SU-DHL-6 (cell line): ENCODE results near the gene AKAP8.

Experiments used
- H2AFZ ChIP-seq: fragments of 200-600 bp; sonication (generic); 2 replicates; pipeline ENCODE4 v1.6.1; 2014; ENCODE audit warnings: low read depth, mild to moderate bottlenecking, moderate library complexity, mixed read lengths, antibody characterized with exemption, low read length; ENCODE audit not compliant: severe bottlenecking
- H3F3A ChIP-seq: fragments of 200-600 bp; shearing (Covaris generic); 2 replicates; pipeline ENCODE4 v1.6.0; 2016; ENCODE audit warnings: antibody characterized with exemption, mild to moderate bottlenecking; ENCODE audit not compliant: insufficient read depth
- H3K27ac ChIP-seq: fragments of 200-600 bp; sonication (generic); 2 replicates; pipeline ENCODE4 v1.5.1; 2016; ENCODE audit warnings: low read depth, mild to moderate bottlenecking, low read length, moderate library complexity, mixed read lengths
- H3K27me3 ChIP-seq: fragments of 200-600 bp; sonication (generic), shearing (Covaris generic); 2 replicates; pipeline ENCODE4 v1.6.0; 2014; ENCODE audit warnings: mild to moderate bottlenecking, low read length
- H3K36me3 ChIP-seq: fragments of 200-600 bp; sonication (generic); 2 replicates; pipeline ENCODE4 v1.6.1; 2014; ENCODE audit warnings: mild to moderate bottlenecking, low read length, mixed read lengths
- H3K4me2 ChIP-seq: fragments of 300-600, 200-600 bp; shearing (Covaris generic), sonication (generic); 2 replicates; pipeline ENCODE4 v1.6.0; 2014; ENCODE audit warnings: low read length, low read depth, mild to moderate bottlenecking; ENCODE audit not compliant: poor library complexity, severe bottlenecking
- H3K4me3 ChIP-seq: fragments of 200-600 bp; sonication (generic); 2 replicates; pipeline ENCODE4 v1.5.1; 2014; ENCODE audit warnings: antibody characterized with exemption, low read length, mild to moderate bottlenecking, mixed read lengths; ENCODE audit not compliant: insufficient read depth, poor library complexity, severe bottlenecking
- H3K79me2 ChIP-seq: fragments of 200-600 bp; sonication (generic); 2 replicates; pipeline ENCODE4 v1.6.1; 2014; ENCODE audit warnings: mild to moderate bottlenecking, low read length, moderate library complexity; ENCODE audit not compliant: insufficient read depth
- H3K9ac ChIP-seq: fragments of 200-600 bp; sonication (generic); 2 replicates; pipeline ENCODE4 v1.7.0; 2014; ENCODE audit warnings: mild to moderate bottlenecking, low read length
- H3K9me2 ChIP-seq: fragments of 200-600 bp; sonication (generic); replicated peaks from 2 replicates; pipeline ENCODE4 v1.6.1; 2014; ENCODE audit warnings: low read length; ENCODE audit not compliant: insufficient read depth
- H3K9me3 ChIP-seq: fragments of 200-600 bp; sonication (generic); 2 replicates; pipeline ENCODE4 v1.6.1; 2014; ENCODE audit warnings: low read length, mixed read lengths; ENCODE audit not compliant: insufficient read depth
- H4K20me1 ChIP-seq: fragments of 200-600 bp; sonication (generic); 2 replicates; pipeline ENCODE4 v1.6.1; 2014; ENCODE audit warnings: low read depth, mild to moderate bottlenecking, antibody characterized with exemption, low read length, moderate library complexity, mixed read lengths
- EZH2phosphoT487 ChIP-seq: fragments of 200-600 bp; sonication (generic), shearing (Covaris generic); conservative IDR thresholded peaks from 2 replicates; pipeline ENCODE4 v1.6.1; 2018; ENCODE audit warnings: mild to moderate bottlenecking, antibody characterized with exemption, low read length, moderate library complexity, mixed read lengths
- TF ChIP-seq, protein P1 (sequence below): fragments of 200-600 bp; sonication (generic); IDR thresholded peaks from one replicate; pipeline ENCODE4 v1.5.1; 2017; ENCODE audit warnings: antibody characterized with exemption, mild to moderate bottlenecking, low read length, moderate library complexity; ENCODE audit not compliant: insufficient read depth, poor library complexity, severe bottlenecking

AKAP8 gene

DNA sequence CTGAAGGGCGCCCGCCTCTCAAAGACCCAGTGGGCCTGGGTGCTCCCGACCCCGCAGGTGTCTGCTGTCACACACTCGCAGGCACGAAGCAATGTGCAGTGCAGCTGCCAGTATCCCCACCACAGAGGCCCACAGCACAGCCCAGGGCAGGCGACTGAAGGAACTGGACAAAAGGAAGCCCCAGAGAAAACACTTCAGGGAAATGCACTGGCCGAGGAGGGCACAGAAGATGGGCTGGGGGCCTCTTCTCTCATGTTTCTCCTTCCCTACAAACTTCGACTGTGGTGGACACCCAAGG is 10.0 kb downstream of the AKAP8 start:
- no peak overlapping the region for H3K27ac ChIP-seq
- no peaks in the 10 kb centered on the region for H3K9me3 ChIP-seq
- H3K79me2 ChIP-seq = peaks cover 36% of the 10 kb centered on the region
- TF ChIP-seq EZH2phosphoT487 = no peak
- TF ChIP-seq, protein P1, sequence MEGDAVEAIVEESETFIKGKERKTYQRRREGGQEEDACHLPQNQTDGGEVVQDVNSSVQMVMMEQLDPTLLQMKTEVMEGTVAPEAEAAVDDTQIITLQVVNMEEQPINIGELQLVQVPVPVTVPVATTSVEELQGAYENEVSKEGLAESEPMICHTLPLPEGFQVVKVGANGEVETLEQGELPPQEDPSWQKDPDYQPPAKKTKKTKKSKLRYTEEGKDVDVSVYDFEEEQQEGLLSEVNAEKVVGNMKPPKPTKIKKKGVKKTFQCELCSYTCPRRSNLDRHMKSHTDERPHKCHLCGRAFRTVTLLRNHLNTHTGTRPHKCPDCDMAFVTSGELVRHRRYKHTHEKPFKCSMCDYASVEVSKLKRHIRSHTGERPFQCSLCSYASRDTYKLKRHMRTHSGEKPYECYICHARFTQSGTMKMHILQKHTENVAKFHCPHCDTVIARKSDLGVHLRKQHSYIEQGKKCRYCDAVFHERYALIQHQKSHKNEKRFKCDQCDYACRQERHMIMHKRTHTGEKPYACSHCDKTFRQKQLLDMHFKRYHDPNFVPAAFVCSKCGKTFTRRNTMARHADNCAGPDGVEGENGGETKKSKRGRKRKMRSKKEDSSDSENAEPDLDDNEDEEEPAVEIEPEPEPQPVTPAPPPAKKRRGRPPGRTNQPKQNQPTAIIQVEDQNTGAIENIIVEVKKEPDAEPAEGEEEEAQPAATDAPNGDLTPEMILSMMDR = no peak
- no peak overlapping the region for H2AFZ ChIP-seq
- H3K36me3 ChIP-seq = peaks cover 9% of the 10 kb centered on the region; the same call in 1 of the 2 replicates
- no peaks in the 10 kb centered on the region for H3K9me2 ChIP-seq
- no peaks in the 10 kb centered on the region for H3K27me3 ChIP-seq
- H4K20me1 ChIP-seq = no peaks in the 10 kb centered on the region; the same call in 1 of the 2 replicates
- no peaks in the 10 kb centered on the region for H3F3A ChIP-seq
- H3K4me2 ChIP-seq = no peak overlapping the region
- H3K9ac ChIP-seq = no peak overlapping the region
- H3K4me3 ChIP-seq = no peak overlapping the region

DNA sequence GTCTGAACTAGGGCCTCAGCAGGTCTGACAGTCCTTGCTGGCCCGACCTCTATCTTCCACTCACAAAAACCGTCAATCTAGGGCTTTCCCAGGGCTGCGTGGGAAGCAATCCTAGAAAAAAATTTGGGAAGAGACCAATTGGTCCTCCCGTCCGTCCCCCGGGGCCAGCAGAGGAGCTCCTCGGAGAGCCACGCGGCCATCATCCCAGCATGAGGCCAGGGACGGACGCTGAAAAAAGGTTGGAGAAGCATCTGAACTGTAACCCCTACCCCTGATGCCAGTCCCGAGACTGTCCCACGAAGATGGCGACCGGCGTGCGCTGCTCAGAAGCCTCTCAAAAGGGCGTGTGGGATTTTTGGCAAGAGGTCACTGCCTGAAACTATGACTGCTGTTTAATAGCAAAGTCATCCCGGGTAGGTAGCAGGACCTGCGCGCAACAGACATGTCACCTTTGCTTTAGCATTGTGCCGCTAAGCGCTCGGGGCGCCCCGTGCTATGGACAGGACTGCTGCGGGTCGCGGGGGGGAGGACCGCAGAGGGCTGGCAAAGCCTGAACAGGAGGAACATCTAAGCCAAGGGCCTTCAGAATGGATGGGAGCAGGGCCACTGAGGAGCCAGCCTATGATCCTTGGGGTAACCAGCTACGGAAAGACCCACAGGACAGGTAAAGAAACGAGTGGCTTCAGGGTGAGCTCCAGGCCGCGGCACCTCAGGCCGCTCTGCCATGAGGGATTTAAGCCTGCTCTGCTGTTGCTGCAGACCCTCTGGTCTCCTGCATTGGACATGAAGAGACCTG is 10.6 kb downstream of the AKAP8 start:
- no peaks in the 10 kb centered on the region for H3K9me2 ChIP-seq

DNA sequence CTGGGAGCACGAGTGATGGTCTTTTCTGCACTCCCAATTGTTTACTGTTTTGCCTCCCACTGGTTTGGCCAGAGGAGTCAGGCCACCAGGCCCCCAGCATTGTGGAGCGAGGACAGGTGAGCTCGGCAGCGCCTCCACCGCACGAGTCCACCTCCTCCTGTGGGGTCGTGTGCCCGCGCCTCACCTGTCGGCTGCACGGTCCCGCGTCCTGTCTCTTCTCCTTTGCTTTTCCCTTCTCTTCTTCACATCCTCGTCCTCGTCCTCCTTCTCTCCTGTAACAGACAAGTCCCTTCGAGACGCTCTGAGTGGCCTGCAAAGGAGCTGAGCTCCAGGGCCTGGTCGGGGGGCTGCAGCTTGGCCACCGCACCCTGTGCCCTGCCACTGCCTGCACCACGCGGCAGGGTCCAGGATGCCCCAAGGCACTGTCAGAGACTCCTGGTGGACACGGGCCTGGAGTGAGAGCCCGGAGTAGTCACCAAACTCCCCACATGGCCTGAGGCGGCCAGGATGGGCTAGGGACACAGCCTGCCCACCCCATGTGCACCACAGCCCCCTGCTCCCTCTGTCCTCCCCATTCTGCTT is 11.4 kb downstream of the AKAP8 start:
- Histone ChIP-seq H3K9me3 (no peaks in the 10 kb centered on the region), H3K4me3 (no peak overlapping the region), H3K27ac (no peak overlapping the region), H3K4me2 (no peak overlapping the region), H3K36me3 (peaks cover 9% of the 10 kb centered on the region; the same call in 1 of the 2 replicates), H3F3A (no peaks in the 10 kb centered on the region), H3K9ac (no peak overlapping the region), H3K27me3 (no peaks in the 10 kb centered on the region), H3K9me2 (no peaks in the 10 kb centered on the region), H4K20me1 (no peaks in the 10 kb centered on the region; the same call in 1 of the 2 replicates), H3K79me2 (peaks cover 22% of the 10 kb centered on the region), H2AFZ (no peak overlapping the region)
- TF ChIP-seq, protein P1 = no peak
- TF ChIP-seq EZH2phosphoT487 = no peak

More for the DNA sequence above, 10.6 kb downstream of the AKAP8 start:
- H3K9me3 ChIP-seq = no peaks in the 10 kb centered on the region
- peaks cover 9% of the 10 kb centered on the region; the same call in 1 of the 2 replicates for H3K36me3 ChIP-seq
- no peaks in the 10 kb centered on the region; the same call in 1 of the 2 replicates for H4K20me1 ChIP-seq
- H3K79me2 ChIP-seq = peaks cover 30% of the 10 kb centered on the region
- H3K27me3 ChIP-seq = no peaks in the 10 kb centered on the region
- no peak for TF ChIP-seq EZH2phosphoT487
- TF ChIP-seq, protein P1 = no peak
- no peak overlapping the region for H3K27ac ChIP-seq
- no peak overlapping the region for H2AFZ ChIP-seq
- no peak overlapping the region for H3K9ac ChIP-seq
- no peaks in the 10 kb centered on the region for H3F3A ChIP-seq
- no peak overlapping the region for H3K4me3 ChIP-seq
- no peak overlapping the region for H3K4me2 ChIP-seq
